ENCODE measurements around the gene BMP6. TPM values are rescaled to one million over a fixed set of nuclear protein-coding genes. Genes with fewer than 3 reads are reported as not detected.

The BMP6 gene
- total and polyA plus RNA-seq, 10 of the 15 experiments (the other 5 are each of a cell fraction or from before 2014, with no cell fraction given) = 0.02 to 0.15 (median 0.05) TPM; not detected in 5

GRCh38 chr6:7921632-7922092 lies 195.8 kb downstream of the BMP6 start (continued):
- TF ChIP-seq ZNF687 (IDR thresholded peaks at IDR 0.05) (no peak), BRCA1 (IDR thresholded peaks at IDR 0.05; ENCODE audit: low read depth, low read length) (no peak)
- TF ChIP-seq, protein P1, sequence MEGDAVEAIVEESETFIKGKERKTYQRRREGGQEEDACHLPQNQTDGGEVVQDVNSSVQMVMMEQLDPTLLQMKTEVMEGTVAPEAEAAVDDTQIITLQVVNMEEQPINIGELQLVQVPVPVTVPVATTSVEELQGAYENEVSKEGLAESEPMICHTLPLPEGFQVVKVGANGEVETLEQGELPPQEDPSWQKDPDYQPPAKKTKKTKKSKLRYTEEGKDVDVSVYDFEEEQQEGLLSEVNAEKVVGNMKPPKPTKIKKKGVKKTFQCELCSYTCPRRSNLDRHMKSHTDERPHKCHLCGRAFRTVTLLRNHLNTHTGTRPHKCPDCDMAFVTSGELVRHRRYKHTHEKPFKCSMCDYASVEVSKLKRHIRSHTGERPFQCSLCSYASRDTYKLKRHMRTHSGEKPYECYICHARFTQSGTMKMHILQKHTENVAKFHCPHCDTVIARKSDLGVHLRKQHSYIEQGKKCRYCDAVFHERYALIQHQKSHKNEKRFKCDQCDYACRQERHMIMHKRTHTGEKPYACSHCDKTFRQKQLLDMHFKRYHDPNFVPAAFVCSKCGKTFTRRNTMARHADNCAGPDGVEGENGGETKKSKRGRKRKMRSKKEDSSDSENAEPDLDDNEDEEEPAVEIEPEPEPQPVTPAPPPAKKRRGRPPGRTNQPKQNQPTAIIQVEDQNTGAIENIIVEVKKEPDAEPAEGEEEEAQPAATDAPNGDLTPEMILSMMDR (IDR thresholded peaks at IDR 0.05 in 2 of 3, conservative IDR thresholded peaks at IDR 0.05 in 1 of 3; ENCODE audit: control insufficient read depth in 2 of 3, extremely low read depth in 1 of 3, insufficient read depth in 1 of 3, low read depth in 3 of 3, low read length in 3 of 3) = no peak

DNA sequence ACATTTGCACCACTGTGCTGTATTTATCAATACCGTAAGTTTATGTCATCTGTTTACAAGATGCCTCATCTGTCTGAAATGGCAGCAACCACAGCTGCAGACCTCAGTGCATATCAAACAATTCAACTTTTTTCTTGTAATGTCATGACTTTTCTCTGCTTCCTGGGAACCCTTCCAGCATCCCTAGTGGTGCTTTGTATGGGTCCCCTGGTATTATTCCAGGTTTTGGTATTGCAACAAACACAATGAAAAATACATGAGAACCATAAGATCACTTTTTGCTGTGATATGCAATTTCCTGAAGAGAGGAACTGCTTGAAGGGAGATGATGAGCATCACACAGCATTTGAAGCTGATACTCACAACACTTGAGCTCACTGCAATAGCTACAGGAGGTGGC lies 196.7 kb downstream of the BMP6 start:
- Histone ChIP-seq H3K79me2 (ENCODE audit: control insufficient read depth, insufficient read depth, low read length) (no peaks in the 10 kb centered on the region), H3K27ac (ENCODE audit: control insufficient read depth, insufficient read depth) (no peak overlapping the region), H3K9me3 (replicated peaks; ENCODE audit: control insufficient read depth, insufficient read depth, low read length) (peaks cover 5% of the 10 kb centered on the region; the same call in 2 of the 3 replicates), H3K4me1 (ENCODE audit: control insufficient read depth, insufficient read depth, low read length) (peaks cover 12% of the 10 kb centered on the region), H2AFZ (ENCODE audit: control insufficient read depth, low read depth, low read length) (no peak overlapping the region), H3K27me3 (replicated peaks in 1 of 2; ENCODE audit: control insufficient read depth in 2 of 2, insufficient read depth in 2 of 2, low read length in 1 of 2) (no peaks in the 10 kb centered on the region; a peak in 2 of 4 replicates), H4K20me1 (ENCODE audit: control insufficient read depth, insufficient read depth) (no peaks in the 10 kb centered on the region), H3K36me3 (ENCODE audit: control insufficient read depth in 2 of 2, insufficient read depth in 2 of 2, low read length in 1 of 2) (no peaks in the 10 kb centered on the region), H3K9ac (ENCODE audit: control insufficient read depth, insufficient read depth, low read length) (no peak overlapping the region), H3K4me2 (ENCODE audit: control insufficient read depth, insufficient read depth) (no peak overlapping the region), H3K4me3 (no peak overlapping the region)
- ChIA-PET RAD21 (ENCODE audit: unreplicated experiment) (no interaction called here), SMC1A (ENCODE audit: uncharacterized antibody, unreplicated experiment) (no interaction called here), CTCF (no interaction called here), POLR2A (no interaction called here)
- 100% methylated on average over 1 of the region's 1 CpG for WGBS (ENCODE audit: insufficient coverage, insufficient replicate concordance, low lambda C conversion rate, missing lambda C conversion rate)
- DNase-seq (ENCODE audit: low read depth, low spot score) (no peak), ATAC-seq (no peak), FAIRE-seq (no peak)
- intact Hi-C loops (cut with micrococcal nuclease; ENCODE audit: unreplicated experiment) (no loop called here), in situ Hi-C loops (cut with MboI) (no loop called here)
- no TSS peak for BruUV-seq (replicated peaks)
- no peak for TF ChIP-seq FOXK2 (IDR thresholded peaks at IDR 0.05)
- TF ChIP-seq, protein P2, sequence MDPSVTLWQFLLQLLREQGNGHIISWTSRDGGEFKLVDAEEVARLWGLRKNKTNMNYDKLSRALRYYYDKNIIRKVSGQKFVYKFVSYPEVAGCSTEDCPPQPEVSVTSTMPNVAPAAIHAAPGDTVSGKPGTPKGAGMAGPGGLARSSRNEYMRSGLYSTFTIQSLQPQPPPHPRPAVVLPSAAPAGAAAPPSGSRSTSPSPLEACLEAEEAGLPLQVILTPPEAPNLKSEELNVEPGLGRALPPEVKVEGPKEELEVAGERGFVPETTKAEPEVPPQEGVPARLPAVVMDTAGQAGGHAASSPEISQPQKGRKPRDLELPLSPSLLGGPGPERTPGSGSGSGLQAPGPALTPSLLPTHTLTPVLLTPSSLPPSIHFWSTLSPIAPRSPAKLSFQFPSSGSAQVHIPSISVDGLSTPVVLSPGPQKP (IDR thresholded peaks at IDR 0.05; ENCODE audit: low read depth, low read length) = no peak
- no peak for TF ChIP-seq YBX1 (IDR thresholded peaks at IDR 0.05)
- TF ChIP-seq SMC3 (IDR thresholded peaks at IDR 0.05; ENCODE audit: borderline replicate concordance, low read length) = no peak
- TF ChIP-seq DPF2 (IDR thresholded peaks at IDR 0.05) = no peak
- TF ChIP-seq IRF3 (IDR thresholded peaks at IDR 0.05) = no peak
- no peak for TF ChIP-seq SIN3A (IDR thresholded peaks at IDR 0.05; ENCODE audit: low read depth, low read length)
- TF ChIP-seq CBX3 (IDR thresholded peaks at IDR 0.05; ENCODE audit: borderline replicate concordance, low read depth) = no peak
- TF ChIP-seq, protein P3, sequence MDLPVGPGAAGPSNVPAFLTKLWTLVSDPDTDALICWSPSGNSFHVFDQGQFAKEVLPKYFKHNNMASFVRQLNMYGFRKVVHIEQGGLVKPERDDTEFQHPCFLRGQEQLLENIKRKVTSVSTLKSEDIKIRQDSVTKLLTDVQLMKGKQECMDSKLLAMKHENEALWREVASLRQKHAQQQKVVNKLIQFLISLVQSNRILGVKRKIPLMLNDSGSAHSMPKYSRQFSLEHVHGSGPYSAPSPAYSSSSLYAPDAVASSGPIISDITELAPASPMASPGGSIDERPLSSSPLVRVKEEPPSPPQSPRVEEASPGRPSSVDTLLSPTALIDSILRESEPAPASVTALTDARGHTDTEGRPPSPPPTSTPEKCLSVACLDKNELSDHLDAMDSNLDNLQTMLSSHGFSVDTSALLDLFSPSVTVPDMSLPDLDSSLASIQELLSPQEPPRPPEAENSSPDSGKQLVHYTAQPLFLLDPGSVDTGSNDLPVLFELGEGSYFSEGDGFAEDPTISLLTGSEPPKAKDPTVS (IDR thresholded peaks at IDR 0.05; ENCODE audit: low read depth, low read length) = no peak
- TF ChIP-seq, protein P4, sequence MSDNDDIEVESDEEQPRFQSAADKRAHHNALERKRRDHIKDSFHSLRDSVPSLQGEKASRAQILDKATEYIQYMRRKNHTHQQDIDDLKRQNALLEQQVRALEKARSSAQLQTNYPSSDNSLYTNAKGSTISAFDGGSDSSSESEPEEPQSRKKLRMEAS (IDR thresholded peaks at IDR 0.05; ENCODE audit: low read depth, low read length) = no peak
